MM.1S (cell line): ENCODE results near the gene COX20.

ENCODE experiments used
- EZH2phosphoT487 ChIP-seq: fragments of 300-600 bp; sonication (generic); IDR thresholded peaks from 2 replicates; pipeline ENCODE4 v1.6.1; 2018; ENCODE audit warnings: antibody characterized with exemption, low read length
- TF ChIP-seq, protein P1 (sequence below): fragments of 300-600 bp; sonication (generic); IDR thresholded peaks from 2 replicates; pipeline ENCODE4 v1.5.1; 2016; ENCODE audit warnings: antibody characterized with exemption, low read length, mixed read lengths

DNA sequence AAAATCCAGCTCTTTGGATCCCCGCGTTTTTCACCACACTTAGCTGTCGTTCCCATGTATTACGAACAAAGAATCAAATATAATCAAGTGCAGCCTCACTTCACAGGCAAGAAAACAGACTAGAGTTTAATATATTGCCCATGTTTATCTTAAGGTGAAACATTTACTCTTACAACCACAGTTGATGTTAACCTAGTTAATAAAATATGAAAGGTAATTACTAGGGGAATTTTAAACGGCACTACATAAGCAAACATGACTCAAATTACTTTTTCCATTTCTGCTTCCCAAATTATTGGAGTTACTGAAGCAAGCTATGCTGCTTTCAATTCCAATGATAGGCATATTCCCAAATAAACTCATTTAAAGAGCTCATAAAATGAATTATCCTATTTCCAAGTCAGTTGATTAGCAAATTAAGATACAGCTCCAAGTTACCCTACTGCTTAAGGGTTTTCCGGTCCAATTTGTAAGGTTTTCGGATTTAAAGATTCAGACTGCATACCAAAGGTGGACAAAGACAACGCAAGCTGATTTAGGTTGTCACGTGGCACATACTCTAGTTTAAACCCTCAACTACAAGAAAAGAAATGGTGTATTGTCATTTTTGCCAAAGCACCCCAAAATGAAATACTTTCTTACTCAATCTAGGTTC, 5.9 kb downstream of the COX20 start:
- TF ChIP-seq EZH2phosphoT487: no peak
- TF ChIP-seq, protein P1, sequence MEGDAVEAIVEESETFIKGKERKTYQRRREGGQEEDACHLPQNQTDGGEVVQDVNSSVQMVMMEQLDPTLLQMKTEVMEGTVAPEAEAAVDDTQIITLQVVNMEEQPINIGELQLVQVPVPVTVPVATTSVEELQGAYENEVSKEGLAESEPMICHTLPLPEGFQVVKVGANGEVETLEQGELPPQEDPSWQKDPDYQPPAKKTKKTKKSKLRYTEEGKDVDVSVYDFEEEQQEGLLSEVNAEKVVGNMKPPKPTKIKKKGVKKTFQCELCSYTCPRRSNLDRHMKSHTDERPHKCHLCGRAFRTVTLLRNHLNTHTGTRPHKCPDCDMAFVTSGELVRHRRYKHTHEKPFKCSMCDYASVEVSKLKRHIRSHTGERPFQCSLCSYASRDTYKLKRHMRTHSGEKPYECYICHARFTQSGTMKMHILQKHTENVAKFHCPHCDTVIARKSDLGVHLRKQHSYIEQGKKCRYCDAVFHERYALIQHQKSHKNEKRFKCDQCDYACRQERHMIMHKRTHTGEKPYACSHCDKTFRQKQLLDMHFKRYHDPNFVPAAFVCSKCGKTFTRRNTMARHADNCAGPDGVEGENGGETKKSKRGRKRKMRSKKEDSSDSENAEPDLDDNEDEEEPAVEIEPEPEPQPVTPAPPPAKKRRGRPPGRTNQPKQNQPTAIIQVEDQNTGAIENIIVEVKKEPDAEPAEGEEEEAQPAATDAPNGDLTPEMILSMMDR: no peak
